SK-N-SH (cell line): Measurements from ENCODE around the gene ZIC1.

ENCODE experiments used
- CTCF ChIP-seq: fragments of 200-600 bp; sonication (generic); IDR thresholded peaks from 2 replicates; pipeline ENCODE4 v1.6.1; 2017; ENCODE audit warnings: antibody characterized with exemption, mild to moderate bottlenecking, moderate library complexity
- EZH2phosphoT487 ChIP-seq: fragments of 200-600 bp; sonication (generic); IDR thresholded peaks from 2 replicates; pipeline ENCODE4 v1.6.1; 2017; ENCODE audit warnings: low read depth, mixed run types, mild to moderate bottlenecking, antibody characterized with exemption, moderate library complexity, borderline replicate concordance
- FOXJ3 ChIP-seq: sonication (generic); formaldehyde crosslinking; IDR thresholded peaks from 2 replicates; pipeline ENCODE4 v1.5.1; 2020; ENCODE audit warnings: mild to moderate bottlenecking, missing genetic modification reagents
- POLR2AphosphoS5 ChIP-seq: IDR thresholded peaks from 2 replicates; pipeline ENCODE4 v1.6.1; 2012; ENCODE audit warnings: low read depth, low read length
- SIN3A ChIP-seq: IDR thresholded peaks from 2 replicates; pipeline ENCODE4 v1.6.1; 2012; ENCODE audit warnings: low read depth, mild to moderate bottlenecking, low read length, moderate library complexity, borderline replicate concordance
- TAF1 ChIP-seq: IDR thresholded peaks from 2 replicates; pipeline ENCODE4 v1.6.1; 2012; ENCODE audit warnings: low read depth, mild to moderate bottlenecking, low read length, moderate library complexity, borderline replicate concordance
- YY1 ChIP-seq: IDR thresholded peaks from 2 replicates; pipeline ENCODE4 v1.4.0; 2012; ENCODE audit warnings: low read depth, mild to moderate bottlenecking
- ZBTB33 ChIP-seq: IDR thresholded peaks from 2 replicates; pipeline ENCODE4 v1.4.0; 2012; ENCODE audit warnings: low read depth, borderline replicate concordance

GRCh38 chr3:147424581-147425387 is 15.6 kb downstream of the ZIC1 start:
- TF ChIP-seq CTCF (no peak), SIN3A (no peak), TAF1 (no peak), POLR2AphosphoS5 (no peak), YY1 (no peak), EZH2phosphoT487 (no peak), FOXJ3 (CRISPR knock-in tag) (no peak), ZBTB33 (no peak)
